CD14-positive monocyte (primary cell): ENCODE measurements around the gene ACTL8. TPM values are rescaled to one million over a fixed set of nuclear protein-coding genes. Genes with fewer than 3 reads are reported as not detected.

ENCODE experiments used
- DNase-seq, 3 donors: peaks; one replicate each; pipeline ENCODE4 v3.0.0-alpha.2; 2011 to 2022
- H2AFZ ChIP-seq: 2 replicates; pipeline ENCODE4 v1.6.0; 2012; ENCODE audit warnings: mild to moderate bottlenecking, low read depth, low read length, inconsistent platforms; ENCODE audit not compliant: insufficient read depth, poor library complexity, severe bottlenecking
- H3K27ac ChIP-seq, 2 donors: 1 replicate in 1 of 2; 2 replicates in 1 of 2; pipeline ENCODE4 v1.5.1; 2012 to 2013; ENCODE audit warnings: low read length in 2 of 2, control low read depth in 1 of 2, inconsistent platforms in 1 of 2, low read depth in 1 of 2, mild to moderate bottlenecking in 1 of 2
- H3K27me3 ChIP-seq, 2 donors: one replicate each; pipeline versions ENCODE4 v1.6.0 to v1.6.1; 2011 to 2013; ENCODE audit warnings: low read length in 2 of 2; ENCODE audit not compliant: control insufficient read depth in 2 of 2, insufficient read depth in 2 of 2
- H3K36me3 ChIP-seq, 2 donors: replicated peaks in 1 of 2; 1 replicate in 1 of 2; 2 replicates in 1 of 2; pipeline versions ENCODE4 v1.5.1 to v1.6.1; 2012 to 2013; ENCODE audit warnings: low read length in 2 of 2, control low read depth in 1 of 2, inconsistent platforms in 1 of 2, mild to moderate bottlenecking in 1 of 2; ENCODE audit not compliant: insufficient read depth in 2 of 2, control insufficient read depth in 1 of 2
- H3K4me1 ChIP-seq, 2 donors: 1 replicate in 1 of 2; 2 replicates in 1 of 2; pipeline versions ENCODE4 v1.5.1 to v1.6.1; 2012 to 2013; ENCODE audit warnings: low read length in 2 of 2, control low read depth in 1 of 2, inconsistent platforms in 1 of 2, mild to moderate bottlenecking in 1 of 2, moderate library complexity in 1 of 2; ENCODE audit not compliant: insufficient read depth in 2 of 2, control insufficient read depth in 1 of 2
- H3K4me2 ChIP-seq: replicated peaks from 2 replicates; pipeline ENCODE3; 2012; ENCODE audit warnings: low read length, moderate library complexity, mild to moderate bottlenecking; ENCODE audit not compliant: poor library complexity, severe bottlenecking; ENCODE audit errors: extremely low read depth
- H3K4me3 ChIP-seq, 3 experiments: fragments of 200-600 bp in 1 of 3; sonication (generic) in 1 of 3; replicated peaks in 1 of 3; 1 replicate in 2 of 3; 2 replicates in 1 of 3; pipeline ENCODE4 v1.5.1; 2011 to 2013; ENCODE audit warnings: low read length in 3 of 3, mild to moderate bottlenecking in 3 of 3, control low read depth in 2 of 3, low read depth in 2 of 3, inconsistent platforms in 1 of 3, moderate library complexity in 1 of 3
- H3K79me2 ChIP-seq: 2 replicates; pipeline ENCODE4 v1.6.0; 2012; ENCODE audit warnings: mild to moderate bottlenecking, control low read depth, inconsistent platforms, low read length, moderate library complexity; ENCODE audit not compliant: insufficient read depth
- H3K9ac ChIP-seq: 2 replicates; pipeline ENCODE4 v1.6.0; 2017; ENCODE audit warnings: low read length, mild to moderate bottlenecking; ENCODE audit not compliant: insufficient read depth, poor library complexity, severe bottlenecking
- H3K9me3 ChIP-seq, 2 donors: replicated peaks in 1 of 2; 1 replicate in 1 of 2; 2 replicates in 1 of 2; pipeline versions ENCODE4 v1.5.1 to v1.6.1; 2012 to 2013; ENCODE audit warnings: low read length in 2 of 2, control low read depth in 1 of 2; ENCODE audit not compliant: control insufficient read depth in 1 of 2, insufficient read depth in 1 of 2
- H4K20me1 ChIP-seq: 2 replicates; pipeline ENCODE4 v1.6.0; 2012; ENCODE audit warnings: mild to moderate bottlenecking, low read length, control low read depth, moderate library complexity; ENCODE audit not compliant: insufficient read depth
- H3K27ac Mint-ChIP-seq, 7 donors: one replicate each; pipeline ENCODE4 v1.8.0; 2020; ENCODE audit warnings: mild to moderate bottlenecking in 7 of 7, mixed read lengths in 7 of 7, moderate library complexity in 6 of 7, inconsistent platforms in 2 of 7
- H3K27me3 Mint-ChIP-seq, 3 donors: one replicate each; pipeline ENCODE4 v1.8.0; 2021 to 2022; ENCODE audit warnings: low read depth in 3 of 3, mild to moderate bottlenecking in 3 of 3, mixed read lengths in 3 of 3, moderate library complexity in 3 of 3, inconsistent platforms in 1 of 3
- H3K36me3 Mint-ChIP-seq, 2 donors: one replicate each; pipeline ENCODE4 v1.8.0; 2020; ENCODE audit warnings: mixed read lengths in 2 of 2, inconsistent platforms in 1 of 2, mild to moderate bottlenecking in 1 of 2
- H3K4me1 Mint-ChIP-seq: one replicate; pipeline ENCODE4 v1.8.0; 2020; ENCODE audit warnings: mild to moderate bottlenecking, mixed read lengths
- H3K4me3 Mint-ChIP-seq, 2 donors: one replicate each; pipeline ENCODE4 v1.8.0; 2020; ENCODE audit warnings: mild to moderate bottlenecking in 2 of 2, mixed read lengths in 2 of 2, moderate library complexity in 1 of 2
- H3K9me3 Mint-ChIP-seq, 7 donors: one replicate each; pipeline ENCODE4 v1.8.0; 2020 to 2022; ENCODE audit warnings: mixed read lengths in 7 of 7, mild to moderate bottlenecking in 6 of 7, moderate library complexity in 6 of 7, inconsistent platforms in 2 of 7
- WGBS: methylation state at CpG from one replicate; pipeline ENCODE4 v1.1.5; 2013; ENCODE audit warnings: missing lambda C conversion rate; ENCODE audit not compliant: insufficient coverage; 5-methylcytosine and 5-hydroxymethylcytosine counted together
- intact Hi-C, 2 donors: fragments of 100-400 bp; cut with micrococcal nuclease; formaldehyde crosslinking; loops; one replicate each; pipeline versions ENCODE4 v1.15.0 to v1.15.1; 2023
- polyA plus RNA-seq, 3 donors: library from polyadenylated mRNA; depleted of rRNA in 1 of 3; unstranded in 2 of 3; stranded (reverse) in 1 of 3; fragments of 300-500 nt in 2 of 3; fragments of >200 nt in 1 of 3; fragmentation: Illumina TruSeq in 2 of 3; gene quantifications; 1 replicate in 2 of 3; 2 replicates in 1 of 3; pipeline ENCODE4 v1.2.3, GENCODE V29; 2012 to 2021
- TF ChIP-seq, protein P1 (sequence below): fragments of 200-600 bp; IDR thresholded peaks from one replicate; pipeline ENCODE4 v1.8.0; 2022; ENCODE audit warnings: antibody characterized with exemption, mild to moderate bottlenecking

ACTL8 gene
- polyA plus RNA-seq, 3 donors = not detected

DNA sequence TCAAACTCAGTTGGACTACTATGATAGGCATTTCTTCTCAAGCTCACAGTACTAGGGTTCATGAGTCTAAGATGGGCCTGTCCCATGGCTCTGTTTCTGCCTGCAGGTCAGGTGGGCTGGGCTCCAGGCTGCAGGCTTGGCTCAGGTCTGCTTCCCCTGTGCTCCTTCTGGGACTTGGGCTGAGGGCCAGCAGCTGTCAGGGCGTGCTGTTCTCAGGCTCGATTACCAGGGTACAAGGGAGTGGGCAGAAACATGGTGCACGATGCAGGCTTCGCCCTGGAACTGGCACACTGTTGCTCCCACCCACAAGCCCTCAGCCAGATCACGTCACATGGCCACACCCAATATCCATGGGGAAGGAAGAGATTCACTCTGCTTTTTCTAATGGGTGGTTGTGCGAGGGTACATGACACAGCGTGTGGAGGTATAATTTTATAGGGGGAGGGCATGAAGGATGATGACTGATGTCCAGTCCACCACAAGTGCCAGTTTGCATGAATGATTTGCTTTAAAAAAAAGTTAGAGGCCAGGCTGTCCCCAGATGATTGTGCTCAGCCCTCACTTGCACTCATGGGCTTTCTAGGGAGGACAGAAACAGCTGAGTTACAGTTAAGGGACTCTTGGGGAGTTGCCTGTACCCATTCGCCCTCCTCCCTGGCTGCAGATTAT, 118.0 kb downstream of the ACTL8 start:
- TF ChIP-seq, protein P1, sequence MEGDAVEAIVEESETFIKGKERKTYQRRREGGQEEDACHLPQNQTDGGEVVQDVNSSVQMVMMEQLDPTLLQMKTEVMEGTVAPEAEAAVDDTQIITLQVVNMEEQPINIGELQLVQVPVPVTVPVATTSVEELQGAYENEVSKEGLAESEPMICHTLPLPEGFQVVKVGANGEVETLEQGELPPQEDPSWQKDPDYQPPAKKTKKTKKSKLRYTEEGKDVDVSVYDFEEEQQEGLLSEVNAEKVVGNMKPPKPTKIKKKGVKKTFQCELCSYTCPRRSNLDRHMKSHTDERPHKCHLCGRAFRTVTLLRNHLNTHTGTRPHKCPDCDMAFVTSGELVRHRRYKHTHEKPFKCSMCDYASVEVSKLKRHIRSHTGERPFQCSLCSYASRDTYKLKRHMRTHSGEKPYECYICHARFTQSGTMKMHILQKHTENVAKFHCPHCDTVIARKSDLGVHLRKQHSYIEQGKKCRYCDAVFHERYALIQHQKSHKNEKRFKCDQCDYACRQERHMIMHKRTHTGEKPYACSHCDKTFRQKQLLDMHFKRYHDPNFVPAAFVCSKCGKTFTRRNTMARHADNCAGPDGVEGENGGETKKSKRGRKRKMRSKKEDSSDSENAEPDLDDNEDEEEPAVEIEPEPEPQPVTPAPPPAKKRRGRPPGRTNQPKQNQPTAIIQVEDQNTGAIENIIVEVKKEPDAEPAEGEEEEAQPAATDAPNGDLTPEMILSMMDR = no peak
- H3K27ac ChIP-seq = no peak overlapping the region
- H3K27ac Mint-ChIP-seq = no peak overlapping the region
- H3K4me3 Mint-ChIP-seq = no peak overlapping the region
- no peaks in the 10 kb centered on the region for H3K36me3 Mint-ChIP-seq
- H3K27me3 Mint-ChIP-seq = peaks cover 2 to 3% (median 2%) of the 10 kb centered on the region in 3 donors
- WGBS = 85% methylated on average over 2 of the region's 8 CpGs
- intact Hi-C loops = no loop called here
- DNase-seq = no peak
- H2AFZ ChIP-seq = no peak overlapping the region
- H3K4me1 Mint-ChIP-seq = no peaks in the 10 kb centered on the region
- H3K9ac ChIP-seq = no peak overlapping the region
- H3K4me2 ChIP-seq = no peak overlapping the region
- H3K36me3 ChIP-seq = no peaks in the 10 kb centered on the region
- H3K27me3 ChIP-seq = no peaks in the 10 kb centered on the region
- H3K9me3 Mint-ChIP-seq = peaks cover 0 to 10% (median 3%) of the 10 kb centered on the region in 7 donors
- no peaks in the 10 kb centered on the region for H4K20me1 ChIP-seq
- no peaks in the 10 kb centered on the region for H3K79me2 ChIP-seq
- no peaks in the 10 kb centered on the region for H3K4me1 ChIP-seq
- no peak overlapping the region for H3K4me3 ChIP-seq
- H3K9me3 ChIP-seq = no peaks in the 10 kb centered on the region

- Histone ChIP-seq H3K36me3 (no peaks in the 10 kb centered on the region), H3K4me1 (no peaks in the 10 kb centered on the region), H2AFZ (no peak overlapping the region), H3K4me3 (no peak overlapping the region), H3K27ac (no peak overlapping the region), H4K20me1 (no peaks in the 10 kb centered on the region), H3K27me3 (no peaks in the 10 kb centered on the region), H3K79me2 (no peaks in the 10 kb centered on the region), H3K9me3 (no peaks in the 10 kb centered on the region), H3K9ac (no peak overlapping the region), H3K4me2 (no peak overlapping the region)
- H3K9me3 Mint-ChIP-seq = peaks cover 0 to 10% (median 2%) of the 10 kb centered on the region in 7 donors
- H3K36me3 Mint-ChIP-seq = no peaks in the 10 kb centered on the region
- no peak overlapping the region for H3K27ac Mint-ChIP-seq
- H3K4me1 Mint-ChIP-seq = no peaks in the 10 kb centered on the region
- no peak overlapping the region for H3K4me3 Mint-ChIP-seq
- H3K27me3 Mint-ChIP-seq = peaks cover 2 to 4% (median 2%) of the 10 kb centered on the region in 3 donors
- intact Hi-C loops = no loop called here
- DNase-seq = no peak
- TF ChIP-seq, protein P1 = no peak
- 100% methylated on average over 1 of the region's 1 CpG for WGBS
Measured at GRCh38 chr1:17874231-17874630, 119.1 kb downstream of the ACTL8 start.
